Measurements from ENCODE around the gene MYLK.

DNA sequence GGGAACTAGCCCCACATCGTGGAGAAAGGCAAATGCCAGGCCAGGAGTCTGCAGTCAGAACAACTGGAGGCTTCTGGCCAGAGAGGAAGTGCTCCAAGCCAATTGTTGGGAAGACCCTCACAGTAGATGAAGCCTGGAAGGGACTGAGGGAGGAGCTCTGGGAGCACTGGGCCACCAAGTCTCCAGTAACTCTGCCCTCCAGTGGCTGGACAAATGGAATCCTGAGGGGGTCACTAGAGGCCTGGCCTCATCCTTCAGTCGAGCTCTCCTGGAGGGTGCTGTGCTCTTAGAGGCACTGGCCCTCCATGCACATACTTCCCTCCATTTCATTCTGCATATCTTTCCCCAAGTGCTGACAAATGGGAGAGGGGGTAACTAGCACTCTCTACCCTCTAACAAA is 103.0 kb downstream of the MYLK start:
- TF ChIP-seq CTCF (IDR thresholded peaks at IDR 0.05) (no peak), POLR2AphosphoS5 (IDR thresholded peaks at IDR 0.05) (no peak)

All from suprapubic skin (tissue), 3 donors.